GM10266 (cell line): ENCODE results near the gene PRMT7.

Source experiments
- DNase-seq: peaks from one replicate; pipeline ENCODE4 v3.0.0; 2012; ENCODE audit errors: extremely low spot score
- CTCF ChIP-seq: IDR thresholded peaks from 2 replicates; pipeline ENCODE4 v1.5.1; 2012; ENCODE audit warnings: mild to moderate bottlenecking, low read depth; ENCODE audit not compliant: control insufficient read depth, insufficient read depth; ENCODE audit errors: missing control alignments

Gene PRMT7

GRCh38 chr16:68399456-68399855, 88.6 kb downstream of the PRMT7 start:
- TF ChIP-seq CTCF, result no peak
- no peak for DNase-seq

- TF ChIP-seq CTCF, result no peak
- no peak for DNase-seq
Observed at GRCh38 chr16:68400083-68400923, 89.5 kb downstream of the PRMT7 start.

GRCh38 chr16:68400924-68401460, 90.2 kb downstream of the PRMT7 start:
- DNase-seq, result no peak
- no peak for TF ChIP-seq CTCF

GRCh38 chr16:68401871-68402747, 91.3 kb downstream of the PRMT7 start:
- no peak for DNase-seq
- no peak for TF ChIP-seq CTCF

- DNase-seq, result no peak
- TF ChIP-seq CTCF, result no peak
Observed at GRCh38 chr16:68402748-68403040, 91.9 kb downstream of the PRMT7 start.

GRCh38 chr16:68403177-68403576, 92.4 kb downstream of the PRMT7 start:
- no peak for TF ChIP-seq CTCF
- DNase-seq, result no peak

GRCh38 chr16:68403704-68404103, 92.9 kb downstream of the PRMT7 start:
- TF ChIP-seq CTCF, result no peak
- DNase-seq, result no peak
